ENCODE results near the gene RABGEF1. TPM values are rescaled to one million over a fixed set of nuclear protein-coding genes. Genes with fewer than 3 reads are reported as not detected.
"Not testable (repeated sequence)": the region's sequence is repeated elsewhere in the genome, so short reads cannot be mapped to it uniquely, and the experiment has no call there.

RABGEF1 gene
- total RNA-seq, 1 experiment from 2014 or later = 49.5 TPM

DNA sequence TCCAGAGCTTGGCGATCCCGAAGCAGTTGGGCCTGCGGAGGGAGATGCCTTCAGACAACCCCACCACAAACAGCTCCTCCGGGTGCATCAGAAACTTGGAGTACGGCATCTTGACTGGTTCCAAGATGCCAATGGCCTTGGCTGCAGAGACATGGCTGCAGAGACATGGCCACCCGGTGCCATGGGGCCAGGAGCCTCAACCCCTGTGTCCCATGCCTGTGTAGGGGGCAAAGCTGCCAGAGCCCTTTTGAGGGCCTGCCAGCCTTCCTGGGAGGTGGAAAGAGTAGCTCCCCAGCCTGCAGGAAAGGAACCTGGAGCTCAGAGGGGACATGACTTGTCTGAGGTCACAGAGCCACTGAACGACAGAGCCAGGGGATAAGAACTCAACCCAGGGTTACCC, 83.5 kb downstream of the RABGEF1 start:
- no peaks in the 10 kb centered on the region for H3K27me3 Mint-ChIP-seq (ENCODE audit: insufficient read depth, unreplicated experiment)
- no peak overlapping the region for H3K27ac Mint-ChIP-seq (ENCODE audit: low read depth, unreplicated experiment)
- H3K4me1 Mint-ChIP-seq (ENCODE audit: insufficient read depth, unreplicated experiment) = peaks cover 6% of the 10 kb centered on the region
- no peak overlapping the region for H3K4me3 Mint-ChIP-seq (ENCODE audit: unreplicated experiment)
- POLR2A ChIA-PET = interaction anchor here (0.6 kb wide), 1 partner anchor 110 kb away, joined by 3 read pairs; no protein-coding TSS in a partner anchor
- intact Hi-C loops (cut with micrococcal nuclease) = no loop called here
- DNase-seq (ENCODE audit: unreplicated experiment) = no peak
- H3K9me3 Mint-ChIP-seq (ENCODE audit: unreplicated experiment) = no peaks in the 10 kb centered on the region
- no TSS peak for BruUV-seq (replicated peaks)
- H3K36me3 Mint-ChIP-seq (ENCODE audit: insufficient read depth, unreplicated experiment) = no peaks in the 10 kb centered on the region
- CTCF ChIA-PET = interaction anchor here (0.6 to 1.7 kb wide), 2 partner anchors 102 to 176 kb away, joined by 3 to 5 read pairs; no protein-coding TSS in a partner anchor
- TF ChIP-seq, protein P1, sequence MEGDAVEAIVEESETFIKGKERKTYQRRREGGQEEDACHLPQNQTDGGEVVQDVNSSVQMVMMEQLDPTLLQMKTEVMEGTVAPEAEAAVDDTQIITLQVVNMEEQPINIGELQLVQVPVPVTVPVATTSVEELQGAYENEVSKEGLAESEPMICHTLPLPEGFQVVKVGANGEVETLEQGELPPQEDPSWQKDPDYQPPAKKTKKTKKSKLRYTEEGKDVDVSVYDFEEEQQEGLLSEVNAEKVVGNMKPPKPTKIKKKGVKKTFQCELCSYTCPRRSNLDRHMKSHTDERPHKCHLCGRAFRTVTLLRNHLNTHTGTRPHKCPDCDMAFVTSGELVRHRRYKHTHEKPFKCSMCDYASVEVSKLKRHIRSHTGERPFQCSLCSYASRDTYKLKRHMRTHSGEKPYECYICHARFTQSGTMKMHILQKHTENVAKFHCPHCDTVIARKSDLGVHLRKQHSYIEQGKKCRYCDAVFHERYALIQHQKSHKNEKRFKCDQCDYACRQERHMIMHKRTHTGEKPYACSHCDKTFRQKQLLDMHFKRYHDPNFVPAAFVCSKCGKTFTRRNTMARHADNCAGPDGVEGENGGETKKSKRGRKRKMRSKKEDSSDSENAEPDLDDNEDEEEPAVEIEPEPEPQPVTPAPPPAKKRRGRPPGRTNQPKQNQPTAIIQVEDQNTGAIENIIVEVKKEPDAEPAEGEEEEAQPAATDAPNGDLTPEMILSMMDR (IDR thresholded peaks at IDR 0.05; ENCODE audit: unreplicated experiment) = no peak

DNA sequence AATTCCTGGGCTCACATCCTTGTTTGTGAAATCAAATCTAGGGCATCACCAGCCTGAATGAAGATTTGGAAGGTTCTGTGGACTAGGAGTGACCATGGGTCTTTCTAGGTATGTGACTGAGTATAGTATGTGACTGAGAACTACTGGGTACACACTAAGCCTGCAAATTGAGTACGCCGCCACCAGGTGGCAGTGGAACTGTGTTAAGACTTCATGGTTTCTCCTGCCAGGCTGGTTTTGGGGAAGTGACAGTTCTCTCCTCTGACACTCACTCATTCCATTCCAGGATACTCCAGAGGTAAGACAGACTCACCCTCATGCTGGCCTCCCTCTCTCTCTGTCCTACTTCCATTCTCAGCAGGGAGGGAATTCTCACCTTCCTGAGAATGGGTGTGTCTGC, 85.0 kb downstream of the RABGEF1 start:
- ChIA-PET POLR2A (interaction anchor here (0.9 to 1.2 kb wide), 2 partner anchors 20 to 94 kb away, joined by 3 to 4 read pairs; no protein-coding TSS in a partner anchor), CTCF (interaction anchor here (0.6 to 1.0 kb wide), 3 partner anchors 13 to 69 kb away, joined by 3 to 4 read pairs (median 3); no protein-coding TSS in a partner anchor)
- H3K9me3 Mint-ChIP-seq (ENCODE audit: unreplicated experiment); H3K27ac Mint-ChIP-seq (ENCODE audit: low read depth, unreplicated experiment); H3K27me3 Mint-ChIP-seq (ENCODE audit: insufficient read depth, unreplicated experiment); H3K36me3 Mint-ChIP-seq (ENCODE audit: insufficient read depth, unreplicated experiment); intact Hi-C loops (cut with micrococcal nuclease); H3K4me1 Mint-ChIP-seq (ENCODE audit: insufficient read depth, unreplicated experiment); H3K4me3 Mint-ChIP-seq (ENCODE audit: unreplicated experiment); BruUV-seq (replicated peaks): not testable (repeated sequence)
- TF ChIP-seq, protein P1 (IDR thresholded peaks at IDR 0.05; ENCODE audit: unreplicated experiment) = peak; percentile 47
- DNase-seq (ENCODE audit: unreplicated experiment) = peak; percentile 44

DNA sequence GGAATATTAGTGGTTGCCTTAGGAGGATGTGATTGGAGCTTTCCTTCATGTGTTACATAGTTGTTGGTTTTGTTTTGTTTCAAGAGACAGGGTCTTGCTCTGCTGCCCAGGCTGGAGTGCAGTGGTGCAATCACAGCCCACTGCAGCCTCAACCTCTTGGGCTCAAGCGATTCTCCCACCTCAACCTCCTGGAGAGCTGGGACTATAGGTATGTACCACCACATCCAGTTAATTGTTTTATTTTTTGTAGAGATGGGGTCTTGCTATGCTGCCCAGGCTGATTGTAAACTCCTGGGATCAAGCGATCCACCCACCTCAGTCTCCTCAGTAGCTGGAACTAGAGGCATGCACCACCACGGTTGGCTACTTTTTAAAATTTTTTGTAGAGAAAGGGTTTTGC, 86.1 kb downstream of the RABGEF1 start:
- CTCF ChIA-PET = interaction anchor here (0.8 to 1.1 kb wide), 2 partner anchors 11 to 78 kb away, joined by 3 to 4 read pairs; no protein-coding TSS in a partner anchor
- POLR2A ChIA-PET = interaction anchor here (1.2 kb wide), 1 partner anchor 93 kb away, joined by 4 read pairs; no protein-coding TSS in a partner anchor
- no TSS peak for BruUV-seq (replicated peaks)
- DNase-seq (ENCODE audit: unreplicated experiment) = no peak
- Mint-ChIP-seq H3K9me3 (ENCODE audit: unreplicated experiment) (no peaks in the 10 kb centered on the region), H3K4me3 (ENCODE audit: unreplicated experiment) (no peak overlapping the region), H3K27ac (ENCODE audit: low read depth, unreplicated experiment) (no peak overlapping the region), H3K27me3 (ENCODE audit: insufficient read depth, unreplicated experiment) (no peaks in the 10 kb centered on the region), H3K4me1 (ENCODE audit: insufficient read depth, unreplicated experiment) (peaks cover 6% of the 10 kb centered on the region), H3K36me3 (ENCODE audit: insufficient read depth, unreplicated experiment) (no peaks in the 10 kb centered on the region)
- intact Hi-C loops (cut with micrococcal nuclease) = no loop called here
- TF ChIP-seq, protein P1 (IDR thresholded peaks at IDR 0.05; ENCODE audit: unreplicated experiment) = no peak

DNA sequence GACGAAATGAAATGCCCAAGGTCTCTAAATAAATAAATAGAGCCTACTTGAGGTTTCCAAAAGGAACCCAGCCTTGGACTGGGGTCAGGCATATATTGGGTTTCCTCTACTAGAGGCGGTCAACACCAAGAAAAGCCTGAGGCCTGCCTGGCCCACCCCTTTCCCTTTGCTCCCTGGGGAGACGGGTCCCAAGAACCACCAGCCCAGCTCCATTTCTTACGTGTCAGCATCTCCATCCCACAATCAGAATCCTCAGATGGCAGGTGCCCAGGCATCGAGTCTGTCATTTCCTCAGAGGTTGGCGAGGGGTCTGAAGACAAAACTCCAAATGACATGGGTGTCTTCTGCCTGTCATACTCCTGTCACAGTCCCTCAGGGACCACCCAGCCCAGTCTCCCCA, 90.4 kb downstream of the RABGEF1 start:
- POLR2A ChIA-PET = interaction anchor here (0.7 kb wide), 1 partner anchor 13 kb away, joined by 3 read pairs; no protein-coding TSS in a partner anchor
- BruUV-seq (replicated peaks) = not testable (repeated sequence)

More for the DNA sequence above, 90.4 kb downstream of the RABGEF1 start:
- DNase-seq (ENCODE audit: unreplicated experiment); intact Hi-C loops (cut with micrococcal nuclease); H3K4me3 Mint-ChIP-seq (ENCODE audit: unreplicated experiment); H3K27ac Mint-ChIP-seq (ENCODE audit: low read depth, unreplicated experiment); H3K4me1 Mint-ChIP-seq (ENCODE audit: insufficient read depth, unreplicated experiment); H3K9me3 Mint-ChIP-seq (ENCODE audit: unreplicated experiment); H3K36me3 Mint-ChIP-seq (ENCODE audit: insufficient read depth, unreplicated experiment); H3K27me3 Mint-ChIP-seq (ENCODE audit: insufficient read depth, unreplicated experiment); CTCF ChIA-PET: not testable (repeated sequence)
